B cell (primary cell): ENCODE data around the gene HAO1. TPM values are rescaled to one million over a fixed set of nuclear protein-coding genes. Genes with fewer than 3 reads are reported as not detected.
"Not testable (repeated sequence)": the region's sequence is repeated elsewhere in the genome, so short reads cannot be mapped to it uniquely, and the experiment has no call there.

Experiments used
- ATAC-seq: fragments of 200-7000 bp; cut with Tn5 transposase; one replicate; pipeline ENCODE4 v1.10.0; 2021; ENCODE audit warnings: low read depth, mild to moderate bottlenecking, moderate number of reproducible peaks, moderate library complexity
- CTCF ChIA-PET: fragments of 350-600 bp; sonication (Branson Sonifier 250); formaldehyde crosslinking; loops from one replicate; lab custom pipeline; 2021; ENCODE audit warnings: antibody characterized with exemption, inconsistent platforms; lab: Charles Lee
- POLR2A ChIA-PET: fragments of 350-600 bp; sonication (Branson Sonifier 250); formaldehyde crosslinking; loops from one replicate; lab custom pipeline; 2021; ENCODE audit warnings: antibody characterized with exemption; lab: Charles Lee
- DNase-seq: peaks from one replicate; pipeline ENCODE4 v3.0.0; 2013
- H2AFZ ChIP-seq: 2 replicates; pipeline ENCODE4 v1.6.1; 2012; ENCODE audit warnings: mild to moderate bottlenecking, low read depth, low read length; ENCODE audit not compliant: insufficient read depth, poor library complexity, severe bottlenecking
- H3K27ac ChIP-seq, 2 donors: 1 replicate in 1 of 2; 2 replicates in 1 of 2; pipeline ENCODE4 v1.5.1; 2012 to 2013; ENCODE audit warnings: low read length in 2 of 2, mild to moderate bottlenecking in 2 of 2, moderate library complexity in 1 of 2
- H3K27me3 ChIP-seq, 4 experiments: fragments of 200-600 bp in 1 of 4; sonication (generic) in 1 of 4; replicated peaks in 1 of 4; 1 replicate in 2 of 4; 2 replicates in 2 of 4; pipeline versions ENCODE4 v1.6.1 to v1.7.0; 2013 to 2016; ENCODE audit warnings: low read length in 3 of 4, mild to moderate bottlenecking in 2 of 4, mixed read lengths in 1 of 4, moderate library complexity in 1 of 4; ENCODE audit not compliant: insufficient read depth in 4 of 4, control insufficient read depth in 3 of 4; ENCODE audit errors: control extremely low read depth in 1 of 4
- H3K36me3 ChIP-seq, 2 experiments: replicated peaks in 1 of 2; 1 replicate in 1 of 2; 2 replicates in 1 of 2; pipeline versions ENCODE4 v1.6.1 to v1.7.1; 2013; ENCODE audit warnings: low read length in 1 of 2; ENCODE audit not compliant: insufficient read depth in 2 of 2, control insufficient read depth in 1 of 2; ENCODE audit errors: control extremely low read depth in 1 of 2, extremely low read depth in 1 of 2
- H3K4me1 ChIP-seq, 2 donors: fragments of 200-600 bp in 1 of 2; sonication (generic) in 1 of 2; 1 replicate in 1 of 2; 2 replicates in 1 of 2; pipeline versions ENCODE4 v1.5.1 to v1.6.1; 2013 to 2017; ENCODE audit warnings: low read length in 2 of 2; ENCODE audit not compliant: control insufficient read depth in 2 of 2, insufficient read depth in 2 of 2
- H3K4me2 ChIP-seq: replicated peaks from 2 replicates; pipeline ENCODE3; 2012; ENCODE audit warnings: mild to moderate bottlenecking, low read depth, low read length; ENCODE audit not compliant: poor library complexity, severe bottlenecking
- H3K4me3 ChIP-seq, 5 experiments: fragments of 200-600 bp in 1 of 5; sonication (generic) in 1 of 5; 1 replicate in 3 of 5; 2 replicates in 2 of 5; pipeline versions ENCODE4 v1.5.1 to v1.7.0; 2011 to 2016; ENCODE audit warnings: low read length in 4 of 5, mild to moderate bottlenecking in 4 of 5, low read depth in 2 of 5, control low read depth in 1 of 5, moderate library complexity in 1 of 5; ENCODE audit not compliant: insufficient read depth in 1 of 5; ENCODE audit errors: control extremely low read depth in 1 of 5, extremely low read depth in 1 of 5
- H3K79me2 ChIP-seq: fragments of 200-600 bp; sonication (generic); one replicate; pipeline ENCODE4 v1.6.0; 2016; ENCODE audit warnings: low read length; ENCODE audit not compliant: control insufficient read depth, insufficient read depth
- H3K9ac ChIP-seq: fragments of 200-600 bp; sonication (generic); 2 replicates; pipeline ENCODE4 v1.6.1; 2017; ENCODE audit warnings: mild to moderate bottlenecking, low read length, moderate library complexity
- H3K9me3 ChIP-seq, 3 donors: one replicate each; pipeline versions ENCODE4 v1.6.1 to v1.7.1; 2013; ENCODE audit warnings: low read length in 2 of 3; ENCODE audit not compliant: control insufficient read depth in 2 of 3, insufficient read depth in 1 of 3; ENCODE audit errors: control extremely low read depth in 1 of 3
- H4K20me1 ChIP-seq: 2 replicates; pipeline ENCODE4 v1.6.0; 2012; ENCODE audit warnings: mild to moderate bottlenecking, low read length; ENCODE audit not compliant: insufficient read depth, control insufficient read depth, poor library complexity, severe bottlenecking
- H3K27ac Mint-ChIP-seq: one replicate; pipeline ENCODE4 v1.8.0; 2021; ENCODE audit warnings: mixed read lengths
- H3K27me3 Mint-ChIP-seq: one replicate; pipeline ENCODE4 v1.8.0; 2021; ENCODE audit warnings: mixed read lengths
- H3K4me1 Mint-ChIP-seq: one replicate; pipeline ENCODE4 v1.8.0; 2021; ENCODE audit warnings: mixed read lengths
- H3K4me3 Mint-ChIP-seq: one replicate; pipeline ENCODE4 v1.8.0; 2021; ENCODE audit warnings: mixed read lengths
- H3K9me3 Mint-ChIP-seq: one replicate; pipeline ENCODE4 v1.8.0; 2022; ENCODE audit warnings: mixed read lengths; ENCODE audit not compliant: insufficient read depth
- CTCF ChIP-seq: fragments of 200-600 bp; IDR thresholded peaks from one replicate; pipeline ENCODE4 v1.8.0; 2022; ENCODE audit warnings: antibody characterized with exemption, mild to moderate bottlenecking
- EZH2 ChIP-seq: IDR thresholded peaks from 2 replicates; pipeline ENCODE4 v1.6.1; 2012; ENCODE audit warnings: borderline replicate concordance, low read depth, mild to moderate bottlenecking, moderate library complexity, low read length; ENCODE audit not compliant: insufficient read depth, poor library complexity, severe bottlenecking
- WGBS: methylation state at CpG from one replicate; pipeline ENCODE4 v1.1.5; 2013; ENCODE audit warnings: missing lambda C conversion rate; ENCODE audit not compliant: insufficient coverage; 5-methylcytosine and 5-hydroxymethylcytosine counted together
- intact Hi-C: fragments of 100-400 bp; cut with micrococcal nuclease; formaldehyde crosslinking; loops from one replicate; pipeline ENCODE4 v1.10.0; 2022
- polyA plus RNA-seq: library from polyadenylated mRNA; depleted of rRNA; stranded (reverse); fragments of >200 nt; gene quantifications from 2 replicates; pipeline ENCODE4 v1.2.3, GENCODE V29; 2012
- total RNA-seq, 2 donors: library from RNA; stranded (reverse); fragments of 120-200 nt in 1 of 2; gene quantifications; 1 replicate in 1 of 2; 2 replicates in 1 of 2; pipeline versions ENCODE4 v1.2.3 to v1.2.4, GENCODE V29; 2013 to 2022

The HAO1 gene
- total and polyA plus RNA-seq, 2 donors (not counting 1 experiment from before 2014, with no cell fraction given): not detected

- no peaks in the 10 kb centered on the region for H3K4me1 ChIP-seq
- no peak overlapping the region for H3K27ac ChIP-seq
- H3K4me3 ChIP-seq: no peak overlapping the region
- Mint-ChIP-seq H3K4me1 (no peaks in the 10 kb centered on the region), H3K27me3 (peaks cover 17% of the 10 kb centered on the region), H3K9me3 (no peaks in the 10 kb centered on the region), H3K4me3 (no peak overlapping the region), H3K27ac (no peak overlapping the region)
- H3K9me3 ChIP-seq: peaks cover 0 to 7% (median 2%) of the 10 kb centered on the region in 3 donors
- H3K27me3 ChIP-seq: no peaks in the 10 kb centered on the region
- H3K4me2 ChIP-seq: no peak overlapping the region
- ATAC-seq (no peak), DNase-seq (no peak)
- CTCF ChIA-PET: no interaction called here
- H3K9ac ChIP-seq: no peak overlapping the region
- H4K20me1 ChIP-seq: no peaks in the 10 kb centered on the region
- TF ChIP-seq EZH2: no peak
- TF ChIP-seq CTCF: no peak
- no peak overlapping the region for H2AFZ ChIP-seq
- no CpG with 5 or more reads among the region's 1 CpG for WGBS
- H3K36me3 ChIP-seq: no peaks in the 10 kb centered on the region
- no peaks in the 10 kb centered on the region for H3K79me2 ChIP-seq
- POLR2A ChIA-PET: no interaction called here
- intact Hi-C loops: no loop called here
Measured at GRCh38 chr20:7959484-7959883, 19.2 kb upstream of the HAO1 start.

GRCh38 chr20:7956561-7956960 is 16.3 kb upstream of the HAO1 start:
- ATAC-seq, H3K36me3 ChIP-seq, H2AFZ ChIP-seq, H3K4me1 ChIP-seq, CTCF ChIA-PET, H3K4me1 Mint-ChIP-seq, intact Hi-C loops, POLR2A ChIA-PET, H3K4me3 ChIP-seq, H3K27ac ChIP-seq, H4K20me1 ChIP-seq, H3K79me2 ChIP-seq, H3K9me3 ChIP-seq, H3K9ac ChIP-seq, H3K9me3 Mint-ChIP-seq, H3K27me3 ChIP-seq, H3K4me3 Mint-ChIP-seq, H3K27ac Mint-ChIP-seq, H3K4me2 ChIP-seq, DNase-seq: not testable (repeated sequence)
- WGBS: 75% methylated on average over 2 of the region's 9 CpGs
- peaks cover 18% of the 10 kb centered on the region for H3K27me3 Mint-ChIP-seq
